ENCODE data around the gene EFNA5.

The EFNA5 gene

DNA sequence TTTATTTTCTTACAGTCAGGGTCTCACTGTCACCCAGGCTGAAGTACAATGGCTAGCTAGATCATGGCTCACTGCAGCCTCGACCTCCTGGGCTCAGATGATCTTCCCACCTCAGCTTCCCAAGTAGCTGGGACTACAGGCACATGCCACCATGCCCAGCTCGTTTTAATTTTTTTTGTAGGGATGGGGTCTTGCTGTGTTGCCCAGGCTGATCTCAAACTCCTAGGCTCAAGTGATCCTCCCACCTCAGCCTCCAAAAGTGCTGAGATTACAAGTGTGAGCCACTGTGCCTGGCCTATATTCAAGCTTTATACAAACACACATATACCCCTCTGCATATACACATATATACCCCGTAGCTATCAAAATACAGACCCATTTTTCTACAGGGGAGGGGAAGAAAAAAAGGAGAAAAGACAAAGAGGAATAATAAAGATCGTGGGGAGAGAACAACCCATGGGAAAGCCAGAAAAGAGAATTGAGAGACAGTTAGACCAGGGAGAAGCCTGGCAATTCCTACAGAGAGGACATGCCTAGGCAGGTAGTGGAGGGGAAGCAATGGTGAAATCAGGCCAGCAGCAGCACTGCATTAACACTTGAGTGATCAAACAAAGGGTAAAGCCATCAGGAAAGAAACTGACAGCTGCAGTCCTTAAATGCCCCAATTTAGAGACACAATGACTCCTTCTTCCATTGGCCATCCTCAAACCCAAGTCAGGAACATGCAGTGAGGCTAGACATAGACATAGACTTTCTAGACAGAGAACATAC lies 102.7 kb downstream of the EFNA5 start:
- H3K27me3 Mint-ChIP-seq (ENCODE audit: low read depth) = peaks cover 28% of the 10 kb centered on the region
- H3K4me3 Mint-ChIP-seq = no peak overlapping the region
- H3K27ac Mint-ChIP-seq = no peak overlapping the region
- H3K9me3 Mint-ChIP-seq = no peaks in the 10 kb centered on the region
- H3K36me3 Mint-ChIP-seq (ENCODE audit: low read depth) = no peaks in the 10 kb centered on the region
- peaks cover 17% of the 10 kb centered on the region for H3K4me1 Mint-ChIP-seq (ENCODE audit: low read depth)

DNA sequence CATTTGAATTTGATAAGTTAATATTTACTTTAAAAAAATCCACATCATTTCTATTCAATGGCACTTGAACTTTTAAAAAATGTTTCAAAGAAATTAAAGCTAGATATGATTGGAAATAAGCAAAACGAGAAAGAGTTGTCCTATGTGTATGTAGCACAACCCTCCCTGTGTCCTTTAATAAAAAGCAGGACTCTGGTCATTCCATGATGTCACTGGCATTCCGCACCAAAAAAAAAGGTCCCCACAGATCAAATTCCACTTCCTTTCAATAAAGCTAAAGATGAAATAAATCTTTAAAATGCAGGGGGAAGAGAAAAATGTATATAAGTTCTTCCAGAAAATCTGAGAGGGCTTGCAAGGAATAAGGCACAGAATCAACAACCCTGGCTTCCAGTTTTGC lies 103.8 kb downstream of the EFNA5 start:
- Mint-ChIP-seq H3K27ac (no peak overlapping the region), H3K4me3 (no peak overlapping the region), H3K4me1 (ENCODE audit: low read depth) (peaks cover 13% of the 10 kb centered on the region), H3K36me3 (ENCODE audit: low read depth) (no peaks in the 10 kb centered on the region), H3K9me3 (no peaks in the 10 kb centered on the region), H3K27me3 (ENCODE audit: low read depth) (peaks cover 17% of the 10 kb centered on the region)

GRCh38 chr5:107565791-107566767 lies 104.7 kb downstream of the EFNA5 start:
- no peak overlapping the region for H3K27ac Mint-ChIP-seq

GRCh38 chr5:107564931-107565372 lies 105.8 kb downstream of the EFNA5 start:
- Mint-ChIP-seq H3K36me3 (ENCODE audit: low read depth) (no peaks in the 10 kb centered on the region), H3K9me3 (no peaks in the 10 kb centered on the region), H3K4me3 (no peak overlapping the region), H3K4me1 (ENCODE audit: low read depth) (no peaks in the 10 kb centered on the region), H3K27me3 (ENCODE audit: low read depth) (peaks cover 16% of the 10 kb centered on the region), H3K27ac (no peak overlapping the region)

More at GRCh38 chr5:107565791-107566767, 104.7 kb downstream of the EFNA5 start:
- Mint-ChIP-seq H3K9me3 (no peaks in the 10 kb centered on the region), H3K4me3 (no peak overlapping the region), H3K4me1 (ENCODE audit: low read depth) (peaks cover 4% of the 10 kb centered on the region), H3K27me3 (ENCODE audit: low read depth) (peaks cover 16% of the 10 kb centered on the region), H3K36me3 (ENCODE audit: low read depth) (no peaks in the 10 kb centered on the region)

DNA sequence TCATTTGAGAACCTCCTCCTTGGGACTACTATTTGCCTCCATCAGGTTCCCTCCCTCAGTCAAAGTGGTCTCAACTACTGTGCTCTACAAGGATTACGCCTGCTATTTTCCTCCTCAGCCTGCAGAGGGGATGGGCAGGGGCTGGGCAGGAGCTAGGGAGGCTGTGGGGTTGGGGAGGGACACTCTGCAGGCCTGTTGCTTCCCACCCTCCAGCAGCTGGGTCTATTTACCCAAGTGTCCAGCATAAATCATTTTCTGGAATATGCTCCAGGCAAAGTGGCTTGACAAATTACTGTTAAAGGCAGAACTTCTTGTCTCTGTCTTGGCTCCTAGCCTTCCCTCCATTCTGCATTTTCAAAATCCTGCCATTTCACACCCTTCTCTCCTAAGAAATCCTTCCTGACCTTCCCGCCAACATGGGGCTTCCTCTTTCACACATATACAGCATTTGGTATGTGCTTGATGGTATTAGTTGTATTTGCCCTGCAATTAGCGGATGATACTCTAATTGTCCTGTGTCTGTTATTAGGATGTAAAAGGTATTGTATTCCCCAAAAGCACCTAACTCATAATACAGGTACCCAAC lies 106.7 kb downstream of the EFNA5 start:
- Mint-ChIP-seq H3K4me3 (no peak overlapping the region), H3K27ac (no peak overlapping the region), H3K27me3 (ENCODE audit: low read depth) (peaks cover 16% of the 10 kb centered on the region), H3K4me1 (ENCODE audit: low read depth) (no peaks in the 10 kb centered on the region), H3K36me3 (ENCODE audit: low read depth) (no peaks in the 10 kb centered on the region), H3K9me3 (no peaks in the 10 kb centered on the region)

GRCh38 chr5:107560377-107560776 lies 110.4 kb downstream of the EFNA5 start:
- Mint-ChIP-seq H3K4me1 (ENCODE audit: low read depth) (no peaks in the 10 kb centered on the region), H3K4me3 (no peak overlapping the region), H3K9me3 (no peaks in the 10 kb centered on the region), H3K27ac (no peak overlapping the region), H3K27me3 (ENCODE audit: low read depth) (peaks cover 6% of the 10 kb centered on the region), H3K36me3 (ENCODE audit: low read depth) (no peaks in the 10 kb centered on the region)

DNA sequence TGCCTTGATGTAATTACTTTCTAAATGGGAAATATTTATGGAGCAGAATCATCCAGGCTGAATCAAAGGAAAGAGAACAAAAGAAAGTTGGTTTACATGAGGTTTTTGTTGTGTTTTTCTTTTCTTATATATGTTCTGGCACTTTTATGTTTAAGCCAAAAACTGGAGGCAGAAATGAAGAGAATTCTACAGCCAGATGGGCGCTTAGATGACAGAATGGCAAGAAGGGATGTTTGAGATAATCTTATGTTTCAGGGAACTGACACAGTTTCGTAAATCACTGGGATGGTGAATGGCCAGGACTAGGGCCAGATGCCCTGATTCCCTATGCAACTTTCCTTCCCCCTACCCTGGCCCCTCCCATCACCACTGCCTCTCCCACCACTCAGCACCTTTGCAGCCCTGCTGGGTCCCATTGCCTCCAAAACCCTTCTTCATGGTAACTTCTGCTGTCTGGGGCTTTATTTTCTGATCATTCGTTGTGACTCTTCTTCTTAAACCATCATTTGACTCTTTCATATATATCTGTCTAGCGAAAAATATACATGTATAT lies 111.8 kb downstream of the EFNA5 start:
- H3K27me3 Mint-ChIP-seq (ENCODE audit: low read depth) = peaks cover 8% of the 10 kb centered on the region
- H3K27ac Mint-ChIP-seq = no peak overlapping the region
- no peak overlapping the region for H3K4me3 Mint-ChIP-seq
- no peaks in the 10 kb centered on the region for H3K4me1 Mint-ChIP-seq (ENCODE audit: low read depth)
- no peaks in the 10 kb centered on the region for H3K9me3 Mint-ChIP-seq
- no peaks in the 10 kb centered on the region for H3K36me3 Mint-ChIP-seq (ENCODE audit: low read depth)

GRCh38 chr5:107557051-107557658 lies 113.6 kb downstream of the EFNA5 start:
- Mint-ChIP-seq H3K27me3 (ENCODE audit: low read depth) (peaks cover 8% of the 10 kb centered on the region), H3K4me3 (no peak overlapping the region), H3K36me3 (ENCODE audit: low read depth) (no peaks in the 10 kb centered on the region), H3K9me3 (no peaks in the 10 kb centered on the region), H3K27ac (no peak overlapping the region), H3K4me1 (ENCODE audit: low read depth) (no peaks in the 10 kb centered on the region)

DNA sequence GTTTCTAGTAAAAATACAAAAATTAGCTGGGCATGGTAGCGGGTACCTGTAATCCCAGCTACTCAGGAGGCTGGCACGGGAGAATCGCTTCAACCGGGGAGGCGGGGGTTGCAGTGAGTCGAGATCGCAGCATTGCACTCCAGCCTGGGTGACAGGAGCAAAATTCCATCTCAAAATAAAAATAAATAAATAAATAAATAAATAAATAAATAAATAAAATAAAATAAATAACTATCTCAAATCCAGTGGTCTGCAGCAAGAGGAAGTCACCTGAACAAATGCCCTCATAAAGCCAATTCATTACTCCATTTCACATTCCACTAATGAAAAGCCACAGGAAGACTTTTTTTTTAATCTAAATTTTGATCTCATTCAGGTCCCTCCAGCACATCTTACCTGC lies 114.2 kb downstream of the EFNA5 start:
- H3K9me3 Mint-ChIP-seq = no peaks in the 10 kb centered on the region
- no peaks in the 10 kb centered on the region for H3K4me1 Mint-ChIP-seq (ENCODE audit: low read depth)
- H3K36me3 Mint-ChIP-seq (ENCODE audit: low read depth) = no peaks in the 10 kb centered on the region
- H3K4me3 Mint-ChIP-seq = no peak overlapping the region
- peaks cover 8% of the 10 kb centered on the region for H3K27me3 Mint-ChIP-seq (ENCODE audit: low read depth)
- no peak overlapping the region for H3K27ac Mint-ChIP-seq

DNA sequence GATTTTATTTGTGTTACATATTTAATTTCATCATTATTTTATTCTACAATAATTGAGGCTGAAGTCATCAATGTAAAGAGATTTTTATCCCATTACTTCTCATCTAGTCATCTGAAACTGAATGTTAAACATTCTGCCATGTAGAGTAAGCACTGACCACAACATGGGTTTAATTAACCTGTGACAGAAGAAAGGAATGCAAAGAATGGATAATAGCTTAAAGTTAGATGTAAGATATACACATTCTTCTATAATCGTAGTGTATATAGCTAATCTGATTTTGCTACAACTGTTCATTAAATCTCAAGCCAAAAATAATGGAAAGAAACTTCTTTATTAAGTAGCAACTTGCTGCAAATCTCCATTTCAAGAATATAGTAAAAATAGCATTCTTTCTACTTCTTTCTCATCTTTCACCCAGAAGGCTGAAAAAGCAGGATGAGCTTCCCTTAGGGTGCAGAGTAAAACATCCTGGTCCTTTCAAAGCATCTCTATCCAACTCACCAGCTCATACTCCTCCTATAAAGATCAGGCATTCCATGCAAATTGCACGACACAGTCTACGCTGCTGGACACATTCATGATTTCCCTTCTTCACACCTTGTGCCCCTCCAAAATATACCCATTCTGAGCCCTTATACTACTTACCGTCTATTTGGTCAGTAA lies 115.2 kb downstream of the EFNA5 start:
- H3K27ac Mint-ChIP-seq = no peak overlapping the region
- no peaks in the 10 kb centered on the region for H3K36me3 Mint-ChIP-seq (ENCODE audit: low read depth)
- H3K4me1 Mint-ChIP-seq (ENCODE audit: low read depth) = no peaks in the 10 kb centered on the region
- peaks cover 8% of the 10 kb centered on the region for H3K27me3 Mint-ChIP-seq (ENCODE audit: low read depth)
- H3K4me3 Mint-ChIP-seq = no peak overlapping the region
- no peaks in the 10 kb centered on the region for H3K9me3 Mint-ChIP-seq

DNA sequence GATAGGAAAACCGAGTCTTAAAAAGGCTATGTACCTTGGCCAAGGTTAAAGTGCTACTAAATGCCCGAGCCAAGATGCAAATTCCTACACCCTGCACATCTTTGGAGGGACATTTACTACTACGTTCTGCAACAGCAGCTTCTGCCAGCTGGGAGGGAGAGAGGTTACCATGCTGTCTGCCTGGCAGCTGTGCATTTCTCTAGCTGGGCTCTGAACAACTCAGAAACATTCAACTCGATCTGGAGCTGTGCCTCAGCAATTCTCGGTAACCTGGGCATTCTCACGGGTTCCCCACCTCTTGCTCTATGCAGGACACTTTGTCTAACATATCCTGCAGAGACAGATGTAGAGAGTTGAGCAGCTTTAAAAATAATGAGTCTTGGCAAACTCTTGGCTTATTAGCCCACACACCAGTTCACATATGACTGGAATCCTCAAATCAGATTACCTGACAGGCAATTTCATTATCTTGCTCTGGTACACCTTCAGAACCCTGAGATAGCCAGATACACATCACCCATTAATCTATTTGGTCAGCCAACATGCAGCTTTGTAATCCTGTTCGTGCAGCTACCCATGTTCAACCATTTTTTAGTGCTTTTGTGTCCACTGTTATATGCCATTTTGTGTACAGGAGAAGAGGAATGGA lies 115.8 kb downstream of the EFNA5 start:
- Mint-ChIP-seq H3K9me3 (no peaks in the 10 kb centered on the region), H3K36me3 (ENCODE audit: low read depth) (no peaks in the 10 kb centered on the region), H3K27ac (no peak overlapping the region), H3K4me1 (ENCODE audit: low read depth) (no peaks in the 10 kb centered on the region), H3K27me3 (ENCODE audit: low read depth) (peaks cover 8% of the 10 kb centered on the region), H3K4me3 (no peak overlapping the region)

- Mint-ChIP-seq H3K27me3 (ENCODE audit: low read depth) (peaks cover 8% of the 10 kb centered on the region), H3K4me3 (no peak overlapping the region), H3K9me3 (no peaks in the 10 kb centered on the region), H3K27ac (no peak overlapping the region), H3K4me1 (ENCODE audit: low read depth) (no peaks in the 10 kb centered on the region), H3K36me3 (ENCODE audit: low read depth) (no peaks in the 10 kb centered on the region)
These were observed 117.6 kb downstream of the EFNA5 start for GRCh38 chr5:107553117-107553555.

GRCh38 chr5:107551088-107551487 lies 119.6 kb downstream of the EFNA5 start:
- H3K4me1 Mint-ChIP-seq (ENCODE audit: low read depth) = no peaks in the 10 kb centered on the region
- no peaks in the 10 kb centered on the region for H3K36me3 Mint-ChIP-seq (ENCODE audit: low read depth)
- H3K27ac Mint-ChIP-seq = no peak overlapping the region
- H3K4me3 Mint-ChIP-seq = no peak overlapping the region
- H3K9me3 Mint-ChIP-seq = no peaks in the 10 kb centered on the region
- peaks cover 8% of the 10 kb centered on the region for H3K27me3 Mint-ChIP-seq (ENCODE audit: low read depth)
